SK-N-SH (cell line): ENCODE results near the gene SARDH. TPM values are rescaled to one million over a fixed set of nuclear protein-coding genes. Genes with fewer than 3 reads are reported as not detected.

ENCODE experiments used
- CTCF ChIA-PET: fragments of 300-600, 350-600 bp; formaldehyde crosslinking; extraction: SDS; loops from one replicate; lab custom pipeline; 2021; lab: Yijun Ruan, JAX
- POLR2A ChIA-PET: fragments of 350-600 bp; sonication (Branson Sonifier 250); formaldehyde crosslinking; extraction: SDS; loops from one replicate; lab custom pipeline; 2020; ENCODE audit warnings: antibody characterized with exemption, inconsistent platforms; lab: Yijun Ruan, JAX
- DNase-seq: peaks from one replicate; pipeline ENCODE4 v3.0.0; 2012
- H2AFZ ChIP-seq: fragments of 200-600 bp; sonication (generic); 2 replicates; pipeline ENCODE4 v1.8.1; 2016; ENCODE audit warnings: antibody characterized with exemption, mild to moderate bottlenecking, low read depth
- H3F3A ChIP-seq: fragments of 200-600 bp; sonication (generic); replicated peaks from 2 replicates; pipeline ENCODE3; 2016; ENCODE audit warnings: antibody characterized with exemption, mild to moderate bottlenecking; ENCODE audit not compliant: insufficient read depth
- H3K27ac ChIP-seq, 2 experiments: fragments of 200-500 bp in 1 of 2; fragments of 200-600 bp in 1 of 2; sonication (Bioruptor generic) in 1 of 2; sonication (generic), shearing (Covaris generic) in 1 of 2; 2 replicates each; pipeline versions ENCODE4 v1.5.1 to v1.6.1; 2014 to 2016; ENCODE audit warnings: low read depth in 2 of 2, inconsistent platforms in 1 of 2, low read length in 1 of 2, mild to moderate bottlenecking in 1 of 2, mixed read lengths in 1 of 2
- H3K27me3 ChIP-seq: fragments of 200-600 bp; sonication (generic), shearing (Covaris generic); 2 replicates; pipeline ENCODE4 v1.6.1; 2016; ENCODE audit warnings: mixed run types; ENCODE audit not compliant: insufficient read depth
- H3K36me3 ChIP-seq, 2 experiments: fragments of 200-500 bp in 1 of 2; fragments of 200-600 bp in 1 of 2; sonication (Bioruptor generic) in 1 of 2; sonication (generic) in 1 of 2; replicated peaks in 1 of 2; 2 replicates each; pipeline versions ENCODE3 to v1.5.1; 2014 to 2016; ENCODE audit warnings: low read length in 1 of 2, mild to moderate bottlenecking in 1 of 2; ENCODE audit not compliant: insufficient read depth in 2 of 2, control insufficient read depth in 1 of 2
- H3K4me1 ChIP-seq, 2 experiments: fragments of 200-500 bp in 1 of 2; fragments of 200-600 bp in 1 of 2; sonication (Bioruptor generic) in 1 of 2; sonication (generic), shearing (Covaris generic) in 1 of 2; 2 replicates each; pipeline versions ENCODE4 v1.5.1 to v1.6.1; 2014 to 2016; ENCODE audit warnings: low read depth in 1 of 2, low read length in 1 of 2, mixed run types in 1 of 2; ENCODE audit not compliant: insufficient read depth in 2 of 2, control insufficient read depth in 1 of 2
- H3K4me2 ChIP-seq: fragments of 200-600 bp; sonication (generic), shearing (Covaris generic); 2 replicates; pipeline ENCODE4 v1.6.1; 2017; ENCODE audit warnings: mixed run types
- H3K4me3 ChIP-seq, 2 experiments: fragments of 200-500 bp in 1 of 2; fragments of 200-600 bp in 1 of 2; sonication (Bioruptor generic) in 1 of 2; sonication (generic), shearing (Covaris generic) in 1 of 2; 2 replicates each; pipeline versions ENCODE4 v1.5.1 to v1.8.1; 2014 to 2016; ENCODE audit warnings: low read depth in 2 of 2, inconsistent platforms in 1 of 2, low read length in 1 of 2, mild to moderate bottlenecking in 1 of 2, mixed read lengths in 1 of 2, moderate library complexity in 1 of 2
- H3K79me2 ChIP-seq: fragments of 200-600 bp; sonication (generic); 2 replicates; pipeline ENCODE4 v1.8.1; 2017; ENCODE audit warnings: mild to moderate bottlenecking; ENCODE audit not compliant: insufficient read depth
- H3K9ac ChIP-seq: fragments of 200-600 bp; sonication (generic); 2 replicates; pipeline ENCODE4 v1.6.1; 2017; ENCODE audit warnings: mixed run types
- H3K9me2 ChIP-seq: fragments of 200-600 bp; sonication (generic); 2 replicates; pipeline ENCODE4 v1.6.1; 2017; ENCODE audit warnings: mixed run types
- H3K9me3 ChIP-seq: fragments of 200-600 bp; sonication (generic); 2 replicates; pipeline ENCODE4 v1.6.1; 2017; ENCODE audit warnings: mixed run types, mild to moderate bottlenecking, moderate library complexity
- H4K20me1 ChIP-seq: fragments of 200-600 bp; sonication (generic); 2 replicates; pipeline ENCODE4 v1.6.1; 2017; ENCODE audit warnings: mild to moderate bottlenecking, mixed run types; ENCODE audit not compliant: insufficient read depth
- ELF1 ChIP-seq: IDR thresholded peaks from 2 replicates; pipeline ENCODE4 v1.4.0; 2012
- FOSL2 ChIP-seq: IDR thresholded peaks from 2 replicates; pipeline ENCODE4 v1.4.0; 2012; ENCODE audit warnings: low read depth, mild to moderate bottlenecking, moderate library complexity, borderline replicate concordance
- FOXM1 ChIP-seq: IDR thresholded peaks from 2 replicates; pipeline ENCODE4 v1.4.0; 2012; ENCODE audit warnings: low read depth, mild to moderate bottlenecking
- GABPA ChIP-seq: IDR thresholded peaks from 2 replicates; pipeline ENCODE4 v1.4.0; 2012; ENCODE audit warnings: low read depth, mild to moderate bottlenecking
- JUND ChIP-seq: IDR thresholded peaks from 2 replicates; pipeline ENCODE4 v1.4.0; 2012
- NFIC ChIP-seq: IDR thresholded peaks from 2 replicates; pipeline ENCODE4 v1.4.0; 2012; ENCODE audit warnings: borderline replicate concordance
- NRF1 ChIP-seq: IDR thresholded peaks from 2 replicates; pipeline ENCODE4 v1.6.1; 2012; ENCODE audit warnings: low read depth, mild to moderate bottlenecking, low read length
- RAD21 ChIP-seq: IDR thresholded peaks from 2 replicates; pipeline ENCODE4 v1.6.1; 2012; ENCODE audit warnings: mild to moderate bottlenecking, low read length
- RFX5 ChIP-seq: IDR thresholded peaks from 2 replicates; pipeline ENCODE4 v1.6.1; 2012; ENCODE audit warnings: mild to moderate bottlenecking, improper control_type of control experiment, low read length
- SIN3A ChIP-seq: IDR thresholded peaks from 2 replicates; pipeline ENCODE4 v1.6.1; 2012; ENCODE audit warnings: low read depth, mild to moderate bottlenecking, low read length, moderate library complexity, borderline replicate concordance
- YY1 ChIP-seq: IDR thresholded peaks from 2 replicates; pipeline ENCODE4 v1.4.0; 2012; ENCODE audit warnings: low read depth, mild to moderate bottlenecking
- WGBS: methylation state at CpG from one replicate; pipeline ENCODE4 v1.1.6; 2017; ENCODE audit warnings: low lambda C conversion rate; 5-methylcytosine and 5-hydroxymethylcytosine counted together
- polyA plus RNA-seq, 3 experiments: library from polyadenylated mRNA; depleted of rRNA; stranded (reverse); fragments of >200 nt; gene quantifications; 2 replicates each; pipeline ENCODE4 v1.2.3, GENCODE V29; 2012
- TF ChIP-seq, protein P1 (sequence below): IDR thresholded peaks from 2 replicates; pipeline ENCODE4 v1.4.0; 2012; ENCODE audit warnings: low read depth, borderline replicate concordance
- TF ChIP-seq, protein P2 (sequence below): IDR thresholded peaks from 2 replicates; pipeline ENCODE4 v1.4.0; 2012; ENCODE audit warnings: low read depth

Gene SARDH
- polyA plus RNA-seq, 1 of the 3 experiments (the other 2 are of a cell fraction), result 5.9 TPM

DNA sequence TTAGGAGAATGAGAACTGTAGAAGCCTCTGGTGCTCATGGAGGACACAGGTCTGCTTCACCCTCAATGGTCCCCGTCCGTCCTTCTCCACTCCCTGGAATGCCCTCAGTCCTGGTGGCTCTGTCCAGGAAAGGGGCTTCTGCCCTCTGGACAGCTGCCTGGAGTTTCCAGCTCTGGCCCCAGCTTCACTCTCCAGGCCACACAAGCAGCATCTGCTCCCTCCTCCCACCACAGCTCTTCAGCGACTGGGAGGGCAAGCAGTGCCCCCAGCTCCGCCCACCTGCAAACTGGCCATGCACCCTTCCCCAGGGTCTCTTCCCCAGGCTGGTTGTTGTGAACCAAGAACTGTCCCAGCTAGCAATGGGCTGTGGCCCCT, 4.7 kb downstream of the SARDH start:
- POLR2A ChIA-PET, result interaction anchor here (0.7 kb wide), 1 partner anchor 85 kb away, joined by 3 read pairs; no protein-coding TSS in a partner anchor
- H3K9me2 ChIP-seq, result no peaks in the 10 kb centered on the region
- CTCF ChIA-PET, result interaction anchor here (1.0 to 8.7 kb wide), 3 partner anchors 8 to 262 kb away, joined by 3 to 52 read pairs (median 7); no protein-coding TSS in a partner anchor

DNA sequence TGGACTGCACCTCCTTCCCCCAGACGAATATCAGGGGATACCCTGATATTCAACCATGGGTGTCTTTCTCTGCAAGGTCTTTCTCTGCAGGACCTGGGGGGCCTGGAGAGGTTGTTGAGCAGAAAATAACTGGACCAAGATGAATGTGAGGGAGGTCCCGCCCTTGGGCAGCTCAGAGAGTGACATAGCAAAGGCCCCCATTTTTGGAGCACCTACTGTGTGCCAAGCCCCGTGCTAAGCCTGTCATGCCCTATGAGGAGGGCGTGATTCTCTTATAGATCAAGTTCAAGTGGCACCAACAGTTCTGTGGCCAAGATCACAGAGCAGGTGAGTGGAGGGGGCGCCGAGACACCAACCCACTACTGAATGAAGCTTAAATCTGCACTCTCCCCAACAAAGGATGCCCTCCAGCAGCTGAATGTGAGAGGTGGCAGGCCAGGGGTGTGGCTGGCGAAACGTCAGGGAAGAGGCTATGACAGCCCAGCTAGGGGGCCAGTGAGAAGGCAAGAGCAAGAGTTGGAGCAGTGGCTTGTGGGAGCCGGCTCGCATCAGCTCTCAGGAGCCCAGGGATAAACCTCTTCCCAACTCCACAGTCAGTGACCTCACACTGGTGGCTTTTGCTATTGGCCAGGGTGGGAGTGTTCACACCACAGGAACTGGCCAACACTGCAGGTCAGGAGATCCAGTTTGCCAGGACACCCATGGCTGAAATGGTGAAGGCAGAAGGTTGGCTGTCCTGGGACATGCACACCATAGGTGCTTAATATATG, 5.3 kb downstream of the SARDH start:
- 69% methylated on average over 8 of the region's 10 CpGs for WGBS
- DNase-seq, result no peak

More for the DNA sequence above, 4.7 kb downstream of the SARDH start:
- Histone ChIP-seq H4K20me1 (no peaks in the 10 kb centered on the region), H3K4me1 (peaks cover 2 to 18% of the 10 kb centered on the region in 2 experiments; a peak in 1 of 4 replicates), H3K79me2 (no peaks in the 10 kb centered on the region), H3F3A (no peaks in the 10 kb centered on the region), H3K4me3 (no peak overlapping the region), H3K36me3 (no peaks in the 10 kb centered on the region), H3K27ac (no peak overlapping the region), H3K27me3 (no peaks in the 10 kb centered on the region), H3K4me2 (no peak overlapping the region), H3K9me3 (no peaks in the 10 kb centered on the region), H2AFZ (no peak overlapping the region)
- peak; percentile 42 for DNase-seq
- no peak for TF ChIP-seq NFIC
- TF ChIP-seq FOXM1, result no peak
- TF ChIP-seq RFX5, result no peak
- TF ChIP-seq NRF1, result no peak
- no peak for TF ChIP-seq FOSL2
- TF ChIP-seq, protein P1, sequence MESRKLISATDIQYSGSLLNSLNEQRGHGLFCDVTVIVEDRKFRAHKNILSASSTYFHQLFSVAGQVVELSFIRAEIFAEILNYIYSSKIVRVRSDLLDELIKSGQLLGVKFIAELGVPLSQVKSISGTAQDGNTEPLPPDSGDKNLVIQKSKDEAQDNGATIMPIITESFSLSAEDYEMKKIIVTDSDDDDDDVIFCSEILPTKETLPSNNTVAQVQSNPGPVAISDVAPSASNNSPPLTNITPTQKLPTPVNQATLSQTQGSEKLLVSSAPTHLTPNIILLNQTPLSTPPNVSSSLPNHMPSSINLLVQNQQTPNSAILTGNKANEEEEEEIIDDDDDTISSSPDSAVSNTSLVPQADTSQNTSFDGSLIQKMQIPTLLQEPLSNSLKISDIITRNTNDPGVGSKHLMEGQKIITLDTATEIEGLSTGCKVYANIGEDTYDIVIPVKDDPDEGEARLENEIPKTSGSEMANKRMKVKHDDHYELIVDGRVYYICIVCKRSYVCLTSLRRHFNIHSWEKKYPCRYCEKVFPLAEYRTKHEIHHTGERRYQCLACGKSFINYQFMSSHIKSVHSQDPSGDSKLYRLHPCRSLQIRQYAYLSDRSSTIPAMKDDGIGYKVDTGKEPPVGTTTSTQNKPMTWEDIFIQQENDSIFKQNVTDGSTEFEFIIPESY, result no peak
- no peak for TF ChIP-seq GABPA
- TF ChIP-seq YY1, result no peak
- TF ChIP-seq, all 33 proteins: peak for 0
- 91% methylated on average over 4 of the region's 4 CpGs for WGBS
- H3K9ac ChIP-seq, result no peak overlapping the region

More for the DNA sequence above, 5.3 kb downstream of the SARDH start:
- no peak overlapping the region for H3K4me3 ChIP-seq
- H3K36me3 ChIP-seq, result no peaks in the 10 kb centered on the region
- H3K79me2 ChIP-seq, result no peaks in the 10 kb centered on the region
- H3K4me2 ChIP-seq, result no peak overlapping the region
- H3K27ac ChIP-seq, result no peak overlapping the region
- H3K4me1 ChIP-seq, result peaks cover 0 to 13% of the 10 kb centered on the region in 2 experiments; a peak in 1 of 4 replicates
- no peaks in the 10 kb centered on the region for H4K20me1 ChIP-seq
- no peaks in the 10 kb centered on the region for H3F3A ChIP-seq
- H3K9ac ChIP-seq, result no peak overlapping the region
- no peaks in the 10 kb centered on the region for H3K9me2 ChIP-seq
- H2AFZ ChIP-seq, result no peak overlapping the region
- no peaks in the 10 kb centered on the region for H3K9me3 ChIP-seq
- CTCF ChIA-PET, result interaction anchor here (1.0 to 8.7 kb wide), 3 partner anchors 8 to 262 kb away, joined by 3 to 52 read pairs (median 7); no protein-coding TSS in a partner anchor
- POLR2A ChIA-PET, result interaction anchor here (0.7 kb wide), 1 partner anchor 85 kb away, joined by 3 read pairs; no protein-coding TSS in a partner anchor
- no peaks in the 10 kb centered on the region for H3K27me3 ChIP-seq
- TF ChIP-seq, protein P1, result no peak
- TF ChIP-seq GABPA (no peak), ELF1 (no peak), JUND (no peak), YY1 (no peak), RAD21 (no peak), SIN3A (no peak)
- TF ChIP-seq, protein P2, sequence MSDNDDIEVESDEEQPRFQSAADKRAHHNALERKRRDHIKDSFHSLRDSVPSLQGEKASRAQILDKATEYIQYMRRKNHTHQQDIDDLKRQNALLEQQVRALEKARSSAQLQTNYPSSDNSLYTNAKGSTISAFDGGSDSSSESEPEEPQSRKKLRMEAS, result no peak
